OCI-LY1 (cell line): ENCODE results near the gene IFNLR1.

ENCODE experiments used
- H2AFZ ChIP-seq: fragments of 200-600 bp; sonication (generic), shearing (Covaris generic); 2 replicates; pipeline ENCODE4 v1.6.0; 2014; ENCODE audit warnings: antibody characterized with exemption, mild to moderate bottlenecking, low read length
- H3F3A ChIP-seq: fragments of 200-600 bp; sonication (generic), shearing (Covaris generic); 2 replicates; pipeline ENCODE4 v1.6.0; 2014; ENCODE audit warnings: mild to moderate bottlenecking, antibody characterized with exemption, low read length, moderate library complexity; ENCODE audit not compliant: insufficient read depth
- H3K27ac ChIP-seq: fragments of 200-600 bp; sonication (generic); 2 replicates; pipeline ENCODE4 v1.5.1; 2014; ENCODE audit warnings: low read length, mixed run types, mild to moderate bottlenecking, low read depth; ENCODE audit not compliant: poor library complexity, severe bottlenecking
- H3K27me3 ChIP-seq: fragments of 200-600 bp; sonication (generic); 2 replicates; pipeline ENCODE4 v1.6.0; 2014; ENCODE audit warnings: antibody characterized with exemption, mild to moderate bottlenecking, low read length, moderate library complexity; ENCODE audit not compliant: insufficient read depth
- H3K36me3 ChIP-seq: fragments of 200-600 bp; sonication (generic); 2 replicates; pipeline ENCODE4 v1.6.1; 2014; ENCODE audit warnings: mild to moderate bottlenecking, antibody characterized with exemption, low read length, moderate library complexity, mixed read lengths; ENCODE audit not compliant: insufficient read depth
- H3K4me1 ChIP-seq: fragments of 200-600 bp; sonication (generic); 2 replicates; pipeline ENCODE4 v1.5.1; 2014; ENCODE audit warnings: mild to moderate bottlenecking, low read length, moderate library complexity; ENCODE audit not compliant: insufficient read depth, severe bottlenecking
- H3K4me2 ChIP-seq: fragments of 200-600 bp; sonication (generic), shearing (Covaris generic); 2 replicates; pipeline ENCODE4 v1.6.1; 2014; ENCODE audit warnings: low read length
- H3K4me3 ChIP-seq: fragments of 200-600 bp; sonication (generic); 2 replicates; pipeline ENCODE4 v1.5.1; 2014; ENCODE audit warnings: low read length, low read depth, mild to moderate bottlenecking, mixed read lengths; ENCODE audit not compliant: poor library complexity, severe bottlenecking
- H3K79me2 ChIP-seq: fragments of 200-600 bp; shearing (Covaris generic); 2 replicates; pipeline ENCODE4 v1.6.1; 2016; ENCODE audit warnings: mixed run types, low read length, mixed read lengths; ENCODE audit not compliant: insufficient read depth
- H3K9ac ChIP-seq: fragments of 200-600 bp; sonication (generic), shearing (Covaris generic); 2 replicates; pipeline ENCODE4 v1.6.1; 2014; ENCODE audit warnings: mild to moderate bottlenecking, low read length, mixed read lengths
- H3K9me2 ChIP-seq: fragments of 200-600 bp; sonication (generic), shearing (Covaris generic); 2 replicates; pipeline ENCODE4 v1.6.1; 2014; ENCODE audit warnings: low read depth, mild to moderate bottlenecking, low read length, mixed read lengths
- H3K9me3 ChIP-seq: fragments of 200-600 bp; shearing (Covaris generic); 2 replicates; pipeline ENCODE4 v1.6.1; 2014; ENCODE audit warnings: low read length, mixed read lengths
- H4K20me1 ChIP-seq: fragments of 200-600 bp; sonication (generic), shearing (Covaris generic); 2 replicates; pipeline ENCODE4 v1.6.0; 2016; ENCODE audit warnings: mild to moderate bottlenecking, low read length; ENCODE audit not compliant: insufficient read depth
- CTCF ChIP-seq: fragments of 200-600 bp; sonication (generic), shearing (Covaris generic); IDR thresholded peaks from 2 replicates; pipeline ENCODE4 v1.5.1; 2017; ENCODE audit warnings: mild to moderate bottlenecking, antibody characterized with exemption, low read length, moderate library complexity, mixed read lengths
- EZH2 ChIP-seq: fragments of 200-600 bp; sonication (generic), shearing (Covaris generic); IDR thresholded peaks from 2 replicates; pipeline ENCODE4 v1.8.0; 2017; ENCODE audit warnings: borderline replicate concordance, mixed run types, mild to moderate bottlenecking, antibody characterized with exemption, low read length, moderate library complexity, mixed read lengths

IFNLR1 gene

GRCh38 chr1:24118410-24119242 lies 68.5 kb downstream of the IFNLR1 start:
- H3K27me3 ChIP-seq, result 0 out of 2 replicates have a peak, but pooled peaks cover 7% of the 10 kb centered on the region
- H3K79me2 ChIP-seq, result no peaks in the 10 kb centered on the region
- no peaks in the 10 kb centered on the region for H3K9me2 ChIP-seq
- no peaks in the 10 kb centered on the region for H3K9me3 ChIP-seq
- H4K20me1 ChIP-seq, result no peaks in the 10 kb centered on the region
- no peak overlapping the region for H2AFZ ChIP-seq
- no peak overlapping the region for H3K4me3 ChIP-seq
- no peaks in the 10 kb centered on the region for H3F3A ChIP-seq
- TF ChIP-seq EZH2, result no peak
- TF ChIP-seq CTCF, result no peak
- H3K27ac ChIP-seq, result no peak overlapping the region
- no peak overlapping the region for H3K9ac ChIP-seq
- no peaks in the 10 kb centered on the region for H3K36me3 ChIP-seq
- no peak overlapping the region for H3K4me2 ChIP-seq
- no peaks in the 10 kb centered on the region for H3K4me1 ChIP-seq

DNA sequence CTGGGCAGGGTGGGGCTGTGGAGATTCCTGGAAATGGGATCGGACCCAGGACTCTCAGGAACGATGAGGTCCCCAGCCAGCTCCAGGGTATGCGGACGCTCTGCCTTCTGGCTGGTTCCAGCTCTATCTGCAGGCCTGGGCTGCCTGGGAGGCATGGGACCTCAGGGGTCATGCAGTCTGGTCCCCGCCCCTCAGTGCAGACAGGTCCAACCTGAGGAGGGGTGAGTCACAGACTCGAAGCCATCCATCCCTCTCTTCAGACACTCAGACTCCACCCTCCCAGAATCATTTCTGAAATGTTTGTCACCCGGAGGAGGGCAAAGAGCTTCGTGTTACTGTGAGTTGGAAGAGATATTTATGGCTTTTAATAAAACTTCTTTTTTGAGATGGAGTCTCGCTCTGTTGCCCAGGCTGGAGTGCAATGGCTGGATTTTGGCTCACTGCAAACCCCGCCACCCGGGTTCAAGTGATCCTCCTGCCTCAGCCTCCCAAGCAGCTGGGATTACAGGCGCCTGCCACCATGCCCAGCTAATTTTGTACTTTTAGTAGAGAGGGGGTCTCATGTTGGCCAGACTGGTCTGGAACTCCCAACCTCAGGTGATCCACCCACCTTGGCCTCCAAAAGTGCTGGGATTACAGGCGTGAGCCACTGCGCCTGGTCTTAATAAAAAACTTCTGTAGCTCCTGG lies 69.2 kb downstream of the IFNLR1 start:
- no peak overlapping the region for H3K4me3 ChIP-seq
- 0 out of 2 replicates have a peak, but pooled peaks cover 7% of the 10 kb centered on the region for H3K27me3 ChIP-seq
- no peaks in the 10 kb centered on the region for H3K4me1 ChIP-seq

DNA sequence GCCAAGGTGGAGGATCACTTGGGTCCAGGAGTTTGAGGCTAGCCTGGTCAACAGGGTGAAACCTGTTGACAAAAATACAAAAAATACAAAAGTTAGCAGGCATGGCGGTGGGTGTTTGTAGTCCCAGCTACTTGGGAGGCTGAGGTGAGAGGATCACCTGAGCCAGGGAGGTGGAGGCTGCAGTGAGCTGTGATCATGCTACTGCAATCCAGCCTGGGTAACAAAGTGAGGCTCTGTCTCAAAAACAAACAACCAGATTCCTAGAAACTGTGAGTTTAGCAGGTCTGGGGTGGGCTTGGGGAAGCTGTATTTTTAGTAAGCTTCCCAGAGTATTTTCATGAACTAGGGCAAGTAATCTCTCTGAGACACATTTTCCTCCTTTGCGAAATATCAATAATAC lies 70.0 kb downstream of the IFNLR1 start:
- Histone ChIP-seq H3K9me2 (no peaks in the 10 kb centered on the region), H3K4me1 (no peaks in the 10 kb centered on the region), H3K4me3 (no peak overlapping the region), H3K36me3 (no peaks in the 10 kb centered on the region), H3K27me3 (0 out of 2 replicates have a peak, but pooled peaks cover 7% of the 10 kb centered on the region), H3K9me3 (no peaks in the 10 kb centered on the region), H4K20me1 (no peaks in the 10 kb centered on the region), H3K27ac (no peak overlapping the region), H2AFZ (no peak overlapping the region), H3K9ac (no peak overlapping the region), H3K4me2 (no peak overlapping the region), H3F3A (no peaks in the 10 kb centered on the region), H3K79me2 (no peaks in the 10 kb centered on the region)
- TF ChIP-seq CTCF, result no peak
- TF ChIP-seq EZH2, result no peak

More for the DNA sequence above, 69.2 kb downstream of the IFNLR1 start:
- Histone ChIP-seq H3K9ac (no peak overlapping the region), H3K27ac (no peak overlapping the region), H3K36me3 (no peaks in the 10 kb centered on the region), H3F3A (no peaks in the 10 kb centered on the region), H3K9me2 (no peaks in the 10 kb centered on the region), H3K4me2 (no peak overlapping the region), H4K20me1 (no peaks in the 10 kb centered on the region), H3K9me3 (no peaks in the 10 kb centered on the region), H3K79me2 (no peaks in the 10 kb centered on the region), H2AFZ (no peak overlapping the region)
- TF ChIP-seq CTCF, result no peak
